ENCODE results near the gene EIF2S3B. TPM values are rescaled to one million over a fixed set of nuclear protein-coding genes. Genes with fewer than 3 reads are reported as not detected.

EIF2S3B gene
- total RNA-seq, 4 donors from 2014 or later, result 0.48 to 1.2 (median 0.95) TPM

- Histone ChIP-seq H3K4me3 (no peak overlapping the region), H3K27ac (no peak overlapping the region), H3K4me1 (no peaks in the 10 kb centered on the region), H3K36me3 (no peaks in the 10 kb centered on the region), H3K9me3 (no peaks in the 10 kb centered on the region), H3K27me3 (no peaks in the 10 kb centered on the region)
- TF ChIP-seq EP300 (IDR thresholded peaks at IDR 0.05) (no peak), POLR2AphosphoS5 (IDR thresholded peaks at IDR 0.05) (no peak), POLR2A (IDR thresholded peaks at IDR 0.05) (no peak)
- TF ChIP-seq, protein P1, sequence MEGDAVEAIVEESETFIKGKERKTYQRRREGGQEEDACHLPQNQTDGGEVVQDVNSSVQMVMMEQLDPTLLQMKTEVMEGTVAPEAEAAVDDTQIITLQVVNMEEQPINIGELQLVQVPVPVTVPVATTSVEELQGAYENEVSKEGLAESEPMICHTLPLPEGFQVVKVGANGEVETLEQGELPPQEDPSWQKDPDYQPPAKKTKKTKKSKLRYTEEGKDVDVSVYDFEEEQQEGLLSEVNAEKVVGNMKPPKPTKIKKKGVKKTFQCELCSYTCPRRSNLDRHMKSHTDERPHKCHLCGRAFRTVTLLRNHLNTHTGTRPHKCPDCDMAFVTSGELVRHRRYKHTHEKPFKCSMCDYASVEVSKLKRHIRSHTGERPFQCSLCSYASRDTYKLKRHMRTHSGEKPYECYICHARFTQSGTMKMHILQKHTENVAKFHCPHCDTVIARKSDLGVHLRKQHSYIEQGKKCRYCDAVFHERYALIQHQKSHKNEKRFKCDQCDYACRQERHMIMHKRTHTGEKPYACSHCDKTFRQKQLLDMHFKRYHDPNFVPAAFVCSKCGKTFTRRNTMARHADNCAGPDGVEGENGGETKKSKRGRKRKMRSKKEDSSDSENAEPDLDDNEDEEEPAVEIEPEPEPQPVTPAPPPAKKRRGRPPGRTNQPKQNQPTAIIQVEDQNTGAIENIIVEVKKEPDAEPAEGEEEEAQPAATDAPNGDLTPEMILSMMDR (IDR thresholded peaks at IDR 0.05), result no peak
- WGBS, result 72% methylated on average over 2 of the region's 3 CpGs
- DNase-seq (ENCODE audit: low spot score in 2 of 2), result no peak
Measured at GRCh38 chr12:10537721-10538120, 32.0 kb downstream of the EIF2S3B start.

DNA sequence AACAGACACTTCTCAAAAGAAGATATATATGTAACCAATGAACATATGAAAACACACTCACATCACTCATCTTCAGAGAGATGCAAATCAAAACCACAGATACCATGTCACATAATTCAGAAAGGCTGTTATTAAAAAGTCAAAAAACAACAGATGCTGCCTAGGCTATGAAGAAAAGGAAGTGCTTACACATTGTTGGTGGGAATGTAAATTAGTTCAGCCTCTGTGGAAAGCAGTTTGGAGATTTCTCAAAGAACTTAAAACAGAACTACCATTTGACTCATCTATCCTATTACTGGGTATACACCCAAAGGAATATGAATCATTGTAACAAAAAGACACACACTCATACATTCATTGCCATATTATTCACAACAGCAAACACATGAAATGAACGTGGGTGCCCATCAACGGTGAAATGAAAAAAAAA is 35.1 kb downstream of the EIF2S3B start:
- Histone ChIP-seq H3K9me3 (no peaks in the 10 kb centered on the region), H3K27me3 (no peaks in the 10 kb centered on the region)

GRCh38 chr12:10543499-10543898 is 37.8 kb downstream of the EIF2S3B start:
- H3K27ac ChIP-seq, result no peak overlapping the region
- no peak for TF ChIP-seq EP300 (IDR thresholded peaks at IDR 0.05)
- TF ChIP-seq POLR2A (IDR thresholded peaks at IDR 0.05), result no peak
- TF ChIP-seq POLR2AphosphoS5 (IDR thresholded peaks at IDR 0.05), result no peak
- TF ChIP-seq, protein P1 (IDR thresholded peaks at IDR 0.05), result no peak
- no peaks in the 10 kb centered on the region for H3K36me3 ChIP-seq
- DNase-seq (ENCODE audit: low spot score in 2 of 2), result no peak
- no peaks in the 10 kb centered on the region for H3K4me1 ChIP-seq
- H3K4me3 ChIP-seq, result no peak overlapping the region
- H3K9me3 ChIP-seq, result no peaks in the 10 kb centered on the region
- WGBS, result 82% methylated on average over 7 of the region's 7 CpGs
- no peaks in the 10 kb centered on the region for H3K27me3 ChIP-seq

More for the DNA sequence above, 35.1 kb downstream of the EIF2S3B start:
- TF ChIP-seq, protein P1 (IDR thresholded peaks at IDR 0.05), result no peak
- TF ChIP-seq POLR2A (IDR thresholded peaks at IDR 0.05), result no peak
- no peak for TF ChIP-seq POLR2AphosphoS5 (IDR thresholded peaks at IDR 0.05)
- TF ChIP-seq EP300 (IDR thresholded peaks at IDR 0.05), result no peak
- H3K27ac ChIP-seq, result no peak overlapping the region
- H3K36me3 ChIP-seq, result no peaks in the 10 kb centered on the region
- 68% methylated on average over 2 of the region's 2 CpGs for WGBS
- no peak for DNase-seq (ENCODE audit: low spot score in 2 of 2)
- H3K4me1 ChIP-seq, result no peaks in the 10 kb centered on the region
- H3K4me3 ChIP-seq, result no peak overlapping the region

DNA sequence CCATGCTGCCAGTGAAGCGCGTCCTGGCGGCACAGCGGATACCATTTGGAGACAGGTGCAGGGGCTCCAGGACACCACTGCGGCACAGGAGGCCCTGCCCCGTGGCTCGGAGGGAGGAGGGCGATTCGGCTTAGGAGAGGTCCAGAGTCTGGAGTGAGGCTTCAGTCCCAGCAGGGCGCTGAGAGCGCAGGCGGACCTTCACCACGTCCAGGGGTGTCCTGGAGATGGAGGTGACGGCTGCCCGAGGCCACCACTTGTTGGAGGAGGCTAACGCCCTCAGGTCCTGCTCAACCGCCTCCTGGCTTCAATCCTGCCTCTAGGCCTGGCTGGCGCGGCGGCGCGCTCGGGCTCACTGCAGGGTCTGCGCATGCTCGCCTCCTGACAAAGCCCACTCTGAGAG is 45.7 kb downstream of the EIF2S3B start:
- Histone ChIP-seq H3K27ac (no peak overlapping the region), H3K27me3 (no peaks in the 10 kb centered on the region), H3K4me1 (no peaks in the 10 kb centered on the region), H3K9me3 (no peaks in the 10 kb centered on the region), H3K4me3 (no peak overlapping the region), H3K36me3 (no peaks in the 10 kb centered on the region)
- TF ChIP-seq EP300 (IDR thresholded peaks at IDR 0.05) (no peak), POLR2A (IDR thresholded peaks at IDR 0.05) (no peak), POLR2AphosphoS5 (IDR thresholded peaks at IDR 0.05) (no peak)
- TF ChIP-seq, protein P1 (IDR thresholded peaks at IDR 0.05), result no peak
- DNase-seq (ENCODE audit: low spot score in 2 of 2), result no peak
- 92% methylated on average over 24 of the region's 25 CpGs for WGBS

- Histone ChIP-seq H3K36me3 (no peaks in the 10 kb centered on the region), H3K27me3 (no peaks in the 10 kb centered on the region), H3K27ac (no peak overlapping the region), H3K4me1 (no peaks in the 10 kb centered on the region), H3K4me3 (no peak overlapping the region), H3K9me3 (no peaks in the 10 kb centered on the region)
- no peak for DNase-seq (ENCODE audit: low spot score in 2 of 2)
- TF ChIP-seq EP300 (IDR thresholded peaks at IDR 0.05) (no peak), POLR2A (IDR thresholded peaks at IDR 0.05) (no peak), POLR2AphosphoS5 (IDR thresholded peaks at IDR 0.05) (no peak)
- TF ChIP-seq, protein P1 (IDR thresholded peaks at IDR 0.05), result no peak
- WGBS, result 88% methylated on average over 1 of the region's 1 CpG
Measured at GRCh38 chr12:10553148-10553547, 47.5 kb downstream of the EIF2S3B start.

Data from suprapubic skin (tissue), 4 donors.